HG02943 (cell line): ENCODE measurements around the gene EZR.

ENCODE experiments used
- ATAC-seq: cut with Tn5 transposase; IDR thresholded peaks from one replicate; pipeline ENCODE4 v1.9.1; 2021; ENCODE audit warnings: mild to moderate bottlenecking, low read depth, moderate library complexity; ENCODE audit not compliant: unreplicated experiment

Gene EZR

DNA sequence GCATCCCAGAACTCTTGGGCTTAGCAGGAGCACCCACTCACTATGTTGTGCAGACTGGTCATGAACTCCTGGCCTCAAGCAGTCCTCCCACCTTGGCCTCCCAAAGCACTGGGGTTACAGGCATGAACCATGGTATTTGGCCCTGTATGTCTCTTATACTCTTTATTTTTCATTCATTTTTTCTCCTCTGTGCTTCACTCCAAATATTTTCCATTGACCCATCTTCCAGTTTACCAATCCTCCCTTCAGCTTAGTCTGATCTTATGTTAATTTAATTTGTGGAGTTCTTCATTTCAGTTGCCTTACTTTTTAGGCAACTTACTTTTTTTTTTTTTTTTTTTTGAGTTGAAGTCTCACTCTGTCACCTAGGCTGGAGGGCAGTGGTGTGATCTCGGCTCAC lies 79.5 kb downstream of the EZR start:
- ATAC-seq: no peak

DNA sequence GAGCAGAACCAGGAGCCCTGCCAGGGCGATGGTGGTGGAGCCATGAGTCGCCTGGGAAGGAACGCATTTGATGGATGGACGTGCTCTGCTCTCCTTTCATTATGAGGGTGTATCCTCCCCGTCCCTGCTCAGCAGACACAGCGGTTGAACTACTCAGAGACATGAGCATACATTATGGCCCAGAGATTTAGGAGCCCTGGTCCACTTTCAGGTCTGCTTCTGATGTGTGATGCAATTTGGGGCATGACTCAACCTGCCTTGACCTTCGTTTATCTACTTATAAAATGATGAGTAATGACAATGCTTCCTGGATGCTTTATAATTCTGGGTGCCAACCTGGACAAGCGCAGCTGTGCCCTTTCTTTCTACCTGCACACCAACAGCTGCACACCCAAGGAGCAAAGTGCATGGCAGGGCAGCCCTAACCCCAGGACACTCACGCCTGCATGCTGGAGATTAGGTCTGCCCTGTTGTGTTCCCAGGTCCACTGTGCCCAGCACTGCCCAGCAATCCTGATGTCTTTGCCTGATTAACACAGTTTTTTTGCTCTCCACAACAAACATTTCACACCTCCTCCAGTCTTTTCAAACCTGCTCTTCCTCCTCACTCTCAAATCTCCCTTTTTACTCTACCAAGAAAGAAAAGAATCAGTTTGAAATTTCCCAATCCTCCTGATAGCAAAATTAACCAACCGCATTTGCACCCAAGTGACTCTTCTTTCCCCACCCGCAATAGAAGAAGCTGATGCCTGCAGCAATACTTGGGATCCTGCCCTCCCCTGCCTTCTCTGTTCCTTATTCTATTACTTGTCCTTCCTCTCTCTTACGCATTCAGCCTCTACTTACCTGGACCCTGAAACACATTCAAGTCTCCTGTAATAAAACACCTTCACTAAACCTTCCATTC lies 81.2 kb downstream of the EZR start:
- no peak for ATAC-seq

DNA sequence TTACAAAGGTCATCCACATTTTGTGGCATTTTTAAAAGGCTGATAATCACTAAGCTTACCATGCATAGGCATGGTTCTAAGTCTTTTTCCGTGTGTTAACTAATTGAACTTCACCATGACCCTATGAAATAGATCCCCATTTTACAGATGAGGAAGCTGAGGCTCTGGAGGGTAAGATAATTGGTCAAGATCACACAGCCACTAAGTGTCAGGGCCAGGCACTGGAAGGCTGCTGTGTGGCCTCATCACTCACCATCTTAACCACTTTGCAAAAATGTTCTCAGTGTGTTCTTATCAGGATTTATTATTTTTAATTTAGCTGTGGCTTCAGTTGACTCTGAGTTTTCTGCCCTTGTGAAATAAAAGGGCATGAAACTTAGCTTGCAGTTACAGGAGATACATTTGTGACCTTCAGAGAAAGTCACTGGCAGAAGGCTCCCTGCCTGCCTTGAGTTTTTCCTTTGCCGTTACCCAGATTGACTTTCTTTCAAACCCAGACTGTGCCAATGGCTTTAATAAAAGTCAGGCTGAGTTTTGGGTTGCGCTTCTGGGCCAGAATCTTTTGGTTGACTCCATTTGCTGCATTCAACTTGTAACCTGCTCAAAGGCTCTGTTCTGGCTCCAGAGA lies 82.0 kb downstream of the EZR start:
- no peak for ATAC-seq

GRCh38 chr6:158735009-158735408 lies 84.2 kb downstream of the EZR start:
- ATAC-seq: no peak

DNA sequence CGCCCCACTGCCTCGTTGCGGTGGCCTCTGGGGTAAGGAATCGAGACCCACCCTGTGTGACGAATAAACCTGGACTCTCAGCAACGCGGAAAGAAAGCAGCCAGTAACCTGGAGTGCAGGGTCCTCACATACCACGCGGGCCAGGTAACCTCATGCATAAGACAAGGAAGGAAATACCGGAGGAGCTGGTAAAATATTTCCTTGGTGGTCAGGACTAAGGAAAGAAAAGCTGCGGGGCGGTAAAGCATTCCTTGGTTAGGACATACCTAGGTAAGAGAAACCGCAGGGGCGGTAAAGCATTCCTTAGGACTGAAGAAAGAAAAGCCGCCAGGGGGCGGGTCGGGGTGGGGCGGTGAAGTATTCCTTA lies 88.6 kb downstream of the EZR start:
- ATAC-seq: no peak

DNA sequence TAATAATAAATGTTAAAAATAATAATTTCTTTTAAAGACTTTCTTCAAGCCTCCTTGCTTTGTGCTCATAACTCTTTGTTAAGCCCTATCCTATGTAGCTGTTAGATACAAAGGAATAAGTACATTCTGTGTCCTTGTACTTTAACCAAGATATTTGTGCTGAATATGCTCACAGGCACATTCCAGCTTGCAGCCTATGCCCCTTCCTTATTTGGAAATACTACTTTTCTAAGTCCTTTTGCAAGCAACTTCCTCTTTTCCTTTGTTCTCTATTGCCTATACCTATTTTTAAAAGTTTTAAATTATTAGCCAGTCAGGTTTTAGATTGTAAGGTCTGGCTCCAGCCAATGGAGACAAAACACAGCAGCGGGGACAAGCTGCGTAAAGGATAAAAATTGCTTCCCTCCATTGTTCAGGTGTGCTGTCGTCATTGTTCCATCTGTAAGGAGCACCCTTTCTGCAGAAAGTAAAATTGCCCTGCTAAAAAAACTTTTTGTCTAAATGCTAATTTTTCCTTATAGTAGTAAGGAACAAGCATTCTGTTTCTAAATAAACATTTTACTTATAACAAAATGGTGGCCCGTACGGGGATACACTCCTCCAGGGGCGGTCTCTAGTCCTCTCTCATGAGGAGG lies 89.1 kb downstream of the EZR start:
- no peak for ATAC-seq

- no peak for ATAC-seq
These were observed 93.5 kb downstream of the EZR start for GRCh38 chr6:158725704-158726103.

DNA sequence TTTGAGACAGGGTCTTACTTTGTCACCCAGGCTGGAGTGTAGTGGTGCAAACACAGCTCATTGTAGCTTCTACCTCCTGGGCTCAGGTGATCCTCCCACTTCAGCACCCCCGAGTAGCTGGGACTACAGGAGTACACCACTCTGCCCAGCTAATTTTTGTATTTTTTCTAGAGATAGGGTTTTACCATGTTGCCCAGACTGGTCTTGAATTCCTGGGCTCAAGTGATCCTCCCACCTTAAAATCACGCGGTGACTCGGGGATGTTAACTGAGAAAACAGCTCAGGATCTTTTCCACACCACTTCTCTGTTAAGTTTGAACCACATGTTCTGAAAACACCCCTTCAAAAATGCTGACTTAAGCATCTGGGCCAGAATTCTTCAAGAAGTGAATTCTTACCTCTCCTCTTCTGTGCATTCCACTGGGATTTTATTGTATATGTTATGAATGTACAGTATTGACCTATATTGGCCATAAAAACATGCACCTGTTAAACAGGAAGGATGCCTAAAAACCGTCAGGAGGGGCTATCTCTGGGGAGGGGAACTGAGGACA lies 96.9 kb downstream of the EZR start:
- ATAC-seq: no peak

DNA sequence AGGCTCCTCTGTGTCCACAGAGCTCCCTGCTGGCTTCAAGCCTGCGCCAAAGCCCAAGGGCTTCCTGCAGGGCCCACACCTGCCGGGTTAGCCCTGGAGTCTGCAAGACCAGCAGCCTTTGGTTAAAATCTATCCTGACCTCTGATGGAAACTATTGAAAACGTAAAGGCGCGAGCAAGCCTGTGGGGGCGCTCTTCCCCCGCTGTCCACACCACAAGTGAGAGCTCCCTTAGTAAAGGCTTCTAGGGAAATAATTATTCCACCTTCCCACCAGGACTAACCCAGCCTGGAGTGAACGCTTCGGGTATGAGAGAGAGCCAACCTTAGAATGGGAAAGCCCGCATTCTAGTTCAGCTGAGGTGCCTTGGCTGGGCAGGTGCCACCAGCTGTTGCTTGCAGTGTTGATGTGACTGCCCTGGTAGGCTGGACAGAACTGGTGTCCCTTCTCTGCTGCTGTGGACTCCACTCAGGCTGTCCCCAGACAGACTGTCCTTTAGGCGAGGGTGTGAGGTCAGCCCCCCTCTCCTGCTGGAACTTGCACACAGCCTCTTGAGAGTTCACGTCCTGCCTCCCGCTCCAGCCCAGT lies 100.6 kb downstream of the EZR start:
- ATAC-seq: no peak

DNA sequence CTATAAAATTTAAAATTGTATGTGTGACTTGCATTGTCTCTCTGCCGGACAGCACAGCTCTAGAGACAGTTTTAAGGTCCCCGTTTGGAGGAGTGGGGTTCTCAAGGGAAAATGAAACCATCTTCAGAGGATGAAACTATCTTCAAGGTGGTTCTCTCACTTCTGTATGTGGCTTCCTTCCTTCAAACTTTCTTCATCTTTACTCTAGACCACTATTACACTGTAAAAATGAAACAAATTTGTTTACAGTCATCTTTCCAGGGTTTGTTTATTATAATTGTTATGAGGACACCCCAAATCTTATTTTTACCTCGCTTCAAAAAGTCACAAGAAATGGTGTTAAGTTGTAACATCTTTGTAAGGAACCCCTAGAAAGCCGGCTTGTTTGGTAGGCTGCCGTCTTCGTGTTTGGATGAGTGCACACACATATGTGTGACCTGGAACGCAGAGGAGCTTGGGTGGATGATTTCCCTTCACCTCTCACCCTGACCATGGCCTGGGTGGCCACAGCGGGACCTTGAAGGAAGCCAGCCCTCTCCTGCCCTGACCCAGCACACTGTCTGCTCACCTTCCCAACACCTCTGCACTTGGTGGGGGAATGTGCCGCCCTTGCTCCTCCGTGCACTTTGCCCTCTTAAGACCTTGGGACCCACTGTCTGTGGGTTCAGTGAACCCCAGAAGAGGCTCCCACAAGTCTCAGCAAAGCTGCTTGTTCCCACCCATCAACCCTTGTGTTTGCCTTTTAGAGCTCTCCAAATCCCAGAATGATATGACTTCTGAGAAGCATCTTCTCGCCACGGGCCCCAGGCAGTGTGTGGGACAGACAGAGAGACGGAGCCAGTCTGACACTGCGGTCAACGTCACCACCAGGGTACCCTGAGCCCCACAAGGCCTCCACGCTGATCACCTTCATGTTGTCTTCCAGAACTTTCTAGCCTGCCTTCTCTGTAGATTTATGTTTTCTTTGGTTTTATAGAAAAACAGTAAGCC lies 101.5 kb downstream of the EZR start:
- peak; percentile 62 for ATAC-seq
